ENCODE results near the gene TPD52L2.

Gene TPD52L2

GRCh38 chr20:63889241-63890200 lies 24.5 kb downstream of the TPD52L2 start:
- H3K36me3 ChIP-seq (ENCODE audit: control insufficient read depth, insufficient read depth, low read length): peaks cover 36% of the 10 kb centered on the region
- no peak overlapping the region for H3K4me3 ChIP-seq (ENCODE audit: low read depth, low read length)
- H3K4me1 ChIP-seq (ENCODE audit: control insufficient read depth, insufficient read depth, low read length): peaks cover 3% of the 10 kb centered on the region
- no peaks in the 10 kb centered on the region for H3K27me3 ChIP-seq (ENCODE audit: control insufficient read depth, insufficient read depth, low read length)
- H3K9ac ChIP-seq (ENCODE audit: low read depth, low read length): no peak overlapping the region
- H3K9me3 ChIP-seq (ENCODE audit: control insufficient read depth, insufficient read depth, low read length): no peaks in the 10 kb centered on the region

- no peaks in the 10 kb centered on the region for H3K9me3 ChIP-seq (ENCODE audit: control insufficient read depth, insufficient read depth, low read length)
- no peak overlapping the region for H3K4me3 ChIP-seq (ENCODE audit: low read depth, low read length)
- H3K9ac ChIP-seq (ENCODE audit: low read depth, low read length): no peak overlapping the region
- peaks cover 30% of the 10 kb centered on the region for H3K36me3 ChIP-seq (ENCODE audit: control insufficient read depth, insufficient read depth, low read length)
- no peaks in the 10 kb centered on the region for H3K27me3 ChIP-seq (ENCODE audit: control insufficient read depth, insufficient read depth, low read length)
- peaks cover 3% of the 10 kb centered on the region for H3K4me1 ChIP-seq (ENCODE audit: control insufficient read depth, insufficient read depth, low read length)
Observed at GRCh38 chr20:63890201-63890576, 25.1 kb downstream of the TPD52L2 start.

- H3K4me3 ChIP-seq (ENCODE audit: low read depth, low read length): no peak overlapping the region
- H3K4me1 ChIP-seq (ENCODE audit: control insufficient read depth, insufficient read depth, low read length): peaks cover 3% of the 10 kb centered on the region
- no peaks in the 10 kb centered on the region for H3K27me3 ChIP-seq (ENCODE audit: control insufficient read depth, insufficient read depth, low read length)
- no peaks in the 10 kb centered on the region for H3K9me3 ChIP-seq (ENCODE audit: control insufficient read depth, insufficient read depth, low read length)
- H3K36me3 ChIP-seq (ENCODE audit: control insufficient read depth, insufficient read depth, low read length): peaks cover 29% of the 10 kb centered on the region
- H3K9ac ChIP-seq (ENCODE audit: low read depth, low read length): no peak overlapping the region
Observed at GRCh38 chr20:63890616-63891015, 25.5 kb downstream of the TPD52L2 start.

GRCh38 chr20:63891061-63892002 lies 26.3 kb downstream of the TPD52L2 start:
- Histone ChIP-seq H3K9ac (ENCODE audit: low read depth, low read length) (no peak overlapping the region), H3K9me3 (ENCODE audit: control insufficient read depth, insufficient read depth, low read length) (no peaks in the 10 kb centered on the region), H3K27me3 (ENCODE audit: control insufficient read depth, insufficient read depth, low read length) (no peaks in the 10 kb centered on the region), H3K4me1 (ENCODE audit: control insufficient read depth, insufficient read depth, low read length) (peaks cover 3% of the 10 kb centered on the region), H3K4me3 (ENCODE audit: low read depth, low read length) (no peak overlapping the region), H3K36me3 (ENCODE audit: control insufficient read depth, insufficient read depth, low read length) (peaks cover 29% of the 10 kb centered on the region)

- H3K9me3 ChIP-seq (ENCODE audit: control insufficient read depth, insufficient read depth, low read length): no peaks in the 10 kb centered on the region
- no peak overlapping the region for H3K4me3 ChIP-seq (ENCODE audit: low read depth, low read length)
- H3K9ac ChIP-seq (ENCODE audit: low read depth, low read length): no peak overlapping the region
- peaks cover 3% of the 10 kb centered on the region for H3K4me1 ChIP-seq (ENCODE audit: control insufficient read depth, insufficient read depth, low read length)
- H3K27me3 ChIP-seq (ENCODE audit: control insufficient read depth, insufficient read depth, low read length): no peaks in the 10 kb centered on the region
- H3K36me3 ChIP-seq (ENCODE audit: control insufficient read depth, insufficient read depth, low read length): peaks cover 24% of the 10 kb centered on the region
Observed at GRCh38 chr20:63892402-63892801, 27.3 kb downstream of the TPD52L2 start.

- no peaks in the 10 kb centered on the region for H3K27me3 ChIP-seq (ENCODE audit: control insufficient read depth, insufficient read depth, low read length)
- peak overlapping the region; percentile 64 for H3K4me3 ChIP-seq (ENCODE audit: low read depth, low read length)
- H3K9me3 ChIP-seq (ENCODE audit: control insufficient read depth, insufficient read depth, low read length): no peaks in the 10 kb centered on the region
- peaks cover 3% of the 10 kb centered on the region for H3K4me1 ChIP-seq (ENCODE audit: control insufficient read depth, insufficient read depth, low read length)
- H3K9ac ChIP-seq (ENCODE audit: low read depth, low read length): no peak overlapping the region
- peaks cover 24% of the 10 kb centered on the region for H3K36me3 ChIP-seq (ENCODE audit: control insufficient read depth, insufficient read depth, low read length)
Observed at GRCh38 chr20:63893999-63894357, 28.9 kb downstream of the TPD52L2 start.

GRCh38 chr20:63894358-63895201 lies 29.5 kb downstream of the TPD52L2 start, which contains the start of gene DNAJC5:
Gene DNAJC5 (plus strand): TSS chr20:63895126. CDS start chr20:63928346, 33,220 bp downstream.
- H3K9me3 ChIP-seq (ENCODE audit: control insufficient read depth, insufficient read depth, low read length): no peaks in the 10 kb centered on the region
- no peaks in the 10 kb centered on the region for H3K27me3 ChIP-seq (ENCODE audit: control insufficient read depth, insufficient read depth, low read length)
- peaks cover 3% of the 10 kb centered on the region for H3K4me1 ChIP-seq (ENCODE audit: control insufficient read depth, insufficient read depth, low read length)
- peak within 1 kb of the TSS; percentile 64 for H3K4me3 ChIP-seq (ENCODE audit: low read depth, low read length)
- H3K36me3 ChIP-seq (ENCODE audit: control insufficient read depth, insufficient read depth, low read length): peaks cover 18% of the 10 kb centered on the region
- H3K9ac ChIP-seq (ENCODE audit: low read depth, low read length): no peak within 1 kb of the TSS

- peaks cover 3% of the 10 kb centered on the region for H3K4me1 ChIP-seq (ENCODE audit: control insufficient read depth, insufficient read depth, low read length)
- no peaks in the 10 kb centered on the region for H3K27me3 ChIP-seq (ENCODE audit: control insufficient read depth, insufficient read depth, low read length)
- H3K4me3 ChIP-seq (ENCODE audit: low read depth, low read length): peak overlapping the region; percentile 30
- no peak overlapping the region for H3K9ac ChIP-seq (ENCODE audit: low read depth, low read length)
- H3K9me3 ChIP-seq (ENCODE audit: control insufficient read depth, insufficient read depth, low read length): no peaks in the 10 kb centered on the region
- peaks cover 12% of the 10 kb centered on the region for H3K36me3 ChIP-seq (ENCODE audit: control insufficient read depth, insufficient read depth, low read length)
Observed at GRCh38 chr20:63895202-63895951, 30.3 kb downstream of the TPD52L2 start.

GRCh38 chr20:63895952-63896263 lies 30.8 kb downstream of the TPD52L2 start:
- Histone ChIP-seq H3K4me3 (ENCODE audit: low read depth, low read length) (peak overlapping the region; percentile 30), H3K4me1 (ENCODE audit: control insufficient read depth, insufficient read depth, low read length) (peaks cover 3% of the 10 kb centered on the region), H3K27me3 (ENCODE audit: control insufficient read depth, insufficient read depth, low read length) (no peaks in the 10 kb centered on the region), H3K9me3 (ENCODE audit: control insufficient read depth, insufficient read depth, low read length) (no peaks in the 10 kb centered on the region), H3K9ac (ENCODE audit: low read depth, low read length) (no peak overlapping the region), H3K36me3 (ENCODE audit: control insufficient read depth, insufficient read depth, low read length) (peaks cover 9% of the 10 kb centered on the region)

GRCh38 chr20:63896264-63897105 lies 31.4 kb downstream of the TPD52L2 start:
- H3K27me3 ChIP-seq (ENCODE audit: control insufficient read depth, insufficient read depth, low read length): no peaks in the 10 kb centered on the region
- H3K9ac ChIP-seq (ENCODE audit: low read depth, low read length): no peak overlapping the region
- peaks cover 4% of the 10 kb centered on the region for H3K36me3 ChIP-seq (ENCODE audit: control insufficient read depth, insufficient read depth, low read length)
- no peaks in the 10 kb centered on the region for H3K9me3 ChIP-seq (ENCODE audit: control insufficient read depth, insufficient read depth, low read length)
- peak overlapping the region; percentile 30 for H3K4me3 ChIP-seq (ENCODE audit: low read depth, low read length)
- H3K4me1 ChIP-seq (ENCODE audit: control insufficient read depth, insufficient read depth, low read length): peaks cover 3% of the 10 kb centered on the region
